ENCODE results near the gene LYAR.
A peak's percentile ranks its signal among the peaks of the same experiment; 100 is the strongest.

DNA sequence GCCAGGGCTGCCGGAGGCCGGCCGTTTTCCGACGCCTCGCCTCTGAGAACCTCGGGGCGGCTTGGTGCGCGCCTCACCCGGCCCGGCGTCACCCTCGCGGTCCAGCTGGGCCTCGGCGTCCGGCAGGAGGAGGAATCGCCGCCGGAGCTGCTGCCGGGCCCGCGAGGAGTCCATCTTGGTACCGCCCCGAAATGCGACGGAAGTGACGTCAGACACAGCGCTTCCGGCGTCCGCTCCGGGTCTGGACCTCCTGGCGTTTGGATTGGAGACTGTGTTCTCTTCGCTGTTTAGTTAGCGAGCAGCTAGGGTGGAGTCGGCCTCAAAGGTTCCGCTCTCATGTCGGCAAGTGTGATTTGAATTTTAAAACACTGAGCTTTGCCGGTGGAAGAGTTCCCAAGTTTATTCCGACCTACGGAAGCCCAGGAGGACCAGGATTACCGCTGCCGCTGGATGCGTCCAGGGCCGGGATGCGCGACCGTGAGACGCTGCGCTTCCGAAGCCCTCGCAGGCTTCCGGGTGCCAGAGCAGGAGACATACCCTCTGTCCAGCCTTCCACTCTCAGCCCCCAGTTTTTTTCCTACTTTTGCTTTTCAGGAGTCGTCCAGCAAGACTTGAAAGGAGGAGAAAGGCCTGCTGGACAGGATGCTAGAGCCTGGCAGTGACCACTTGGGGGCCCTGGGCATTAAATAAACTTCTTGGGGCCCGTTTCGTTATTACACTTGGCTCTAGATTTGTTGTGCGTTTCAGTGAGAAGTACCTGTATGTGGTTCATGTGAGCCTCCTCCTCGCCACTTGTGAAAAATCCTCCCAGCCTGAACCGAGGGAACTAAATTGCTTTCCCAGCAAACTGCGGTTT lies 41.7 kb downstream of the LYAR start, which contains the start of gene TMEM128:
- TF ChIP-seq, protein P1, sequence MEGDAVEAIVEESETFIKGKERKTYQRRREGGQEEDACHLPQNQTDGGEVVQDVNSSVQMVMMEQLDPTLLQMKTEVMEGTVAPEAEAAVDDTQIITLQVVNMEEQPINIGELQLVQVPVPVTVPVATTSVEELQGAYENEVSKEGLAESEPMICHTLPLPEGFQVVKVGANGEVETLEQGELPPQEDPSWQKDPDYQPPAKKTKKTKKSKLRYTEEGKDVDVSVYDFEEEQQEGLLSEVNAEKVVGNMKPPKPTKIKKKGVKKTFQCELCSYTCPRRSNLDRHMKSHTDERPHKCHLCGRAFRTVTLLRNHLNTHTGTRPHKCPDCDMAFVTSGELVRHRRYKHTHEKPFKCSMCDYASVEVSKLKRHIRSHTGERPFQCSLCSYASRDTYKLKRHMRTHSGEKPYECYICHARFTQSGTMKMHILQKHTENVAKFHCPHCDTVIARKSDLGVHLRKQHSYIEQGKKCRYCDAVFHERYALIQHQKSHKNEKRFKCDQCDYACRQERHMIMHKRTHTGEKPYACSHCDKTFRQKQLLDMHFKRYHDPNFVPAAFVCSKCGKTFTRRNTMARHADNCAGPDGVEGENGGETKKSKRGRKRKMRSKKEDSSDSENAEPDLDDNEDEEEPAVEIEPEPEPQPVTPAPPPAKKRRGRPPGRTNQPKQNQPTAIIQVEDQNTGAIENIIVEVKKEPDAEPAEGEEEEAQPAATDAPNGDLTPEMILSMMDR (IDR thresholded peaks at IDR 0.05): peak in 3 of 4 experiments; percentile 43 to 49 (median 43)
- TF ChIP-seq POLR2AphosphoS5 (IDR thresholded peaks at IDR 0.05) (peak; percentile 89), POLR2A (IDR thresholded peaks at IDR 0.05) (peak; percentile 59 to 64), EP300 (IDR thresholded peaks at IDR 0.05) (no peak)
